GM12872 (cell line): ENCODE data around the gene TMEM132D.

Experiments
- CTCF ChIP-seq: IDR thresholded peaks from 3 replicates; pipeline ENCODE4 v1.5.1; 2011; ENCODE audit warnings: low read depth, mild to moderate bottlenecking, low read length, moderate library complexity; ENCODE audit not compliant: insufficient read depth

The TMEM132D gene

GRCh38 chr12:129789921-129790320 lies 113.9 kb downstream of the TMEM132D start:
- TF ChIP-seq CTCF: no peak

- no peak for TF ChIP-seq CTCF
These were observed 115.2 kb downstream of the TMEM132D start for GRCh38 chr12:129788506-129789084.

- no peak for TF ChIP-seq CTCF
These were observed 123.8 kb downstream of the TMEM132D start for GRCh38 chr12:129779989-129780388.

- TF ChIP-seq CTCF: no peak
These were observed 124.8 kb downstream of the TMEM132D start for GRCh38 chr12:129779033-129779432.

GRCh38 chr12:129776977-129777667 lies 126.7 kb downstream of the TMEM132D start:
- TF ChIP-seq CTCF: no peak

- no peak for TF ChIP-seq CTCF
These were observed 131.0 kb downstream of the TMEM132D start for GRCh38 chr12:129772501-129773493.

GRCh38 chr12:129771238-129771637 lies 132.6 kb downstream of the TMEM132D start:
- no peak for TF ChIP-seq CTCF
